ENCODE measurements around the gene ZNF792. TPM values are rescaled to one million over a fixed set of nuclear protein-coding genes. Genes with fewer than 3 reads are reported as not detected.

The ZNF792 gene
- total and polyA plus RNA-seq, 2 of the 4 experiments (the other 2 are of a cell fraction) = 1.5 to 4.8 TPM

- TF ChIP-seq CTCF (conservative IDR thresholded peaks at IDR 0.05; ENCODE audit: low read depth, low read length) (no peak), ELK1 (IDR thresholded peaks at IDR 0.05; ENCODE audit: borderline replicate concordance, low read depth, low read length) (no peak), CEBPB (IDR thresholded peaks at IDR 0.05; ENCODE audit: low read depth, low read length) (peak; percentile 84), FOS (IDR thresholded peaks at IDR 0.05; ENCODE audit: low read depth, low read length) (peak; percentile 43; the same call in 1 of the 2 replicates), NFE2L2 (IDR thresholded peaks at IDR 0.05; ENCODE audit: low read depth, low read length) (no peak)
- dilution Hi-C loops (cut with HindIII; ENCODE audit: low sequenced_read_pairs, unreplicated experiment) = no loop called here
- Histone ChIP-seq H3K79me1 (ENCODE audit: low read depth in 1 of 2, low read length in 2 of 2) (peaks cover 22 to 77% of the 10 kb centered on the region in 2 experiments), H3K36me3 (ENCODE audit: control insufficient read depth, insufficient read depth, low read length) (peaks cover 38% of the 10 kb centered on the region), H2BK5ac (ENCODE audit: low read depth, low read length, poor library complexity, severe bottlenecking) (peak overlapping the region; percentile 79), H3K9me3 (ENCODE audit: control insufficient read depth, insufficient read depth, low read length) (no peaks in the 10 kb centered on the region), H3K4ac (ENCODE audit: low read depth, low read length) (peak overlapping the region; percentile 74), H3K27me3 (ENCODE audit: control insufficient read depth, insufficient read depth, low read length) (no peaks in the 10 kb centered on the region), H3K4me1 (ENCODE audit: control insufficient read depth, insufficient read depth, low read length) (peaks cover 18% of the 10 kb centered on the region), H3K23ac (ENCODE audit: low read depth, low read length) (peak overlapping the region; percentile 48; the same call in 1 of the 2 replicates), H3K9me1 (ENCODE audit: insufficient read depth, low read length) (peaks cover 23% of the 10 kb centered on the region), H3K4me3 (ENCODE audit: insufficient read depth, low read depth, low read length) (no peak overlapping the region), H4K20me1 (ENCODE audit: insufficient read depth, low read length) (peaks cover 56% of the 10 kb centered on the region), H3K14ac (replicated peaks; ENCODE audit: low read depth, low read length) (peak overlapping the region; percentile 16), H2BK15ac (ENCODE audit: low read depth, low read length) (no peak overlapping the region), H2AK5ac (ENCODE audit: low read depth, low read length) (peak overlapping the region; percentile 85), H2AFZ (replicated peaks; ENCODE audit: low read length, poor library complexity) (no peak overlapping the region), H2BK20ac (ENCODE audit: low read depth, low read length) (peak overlapping the region; percentile 38; the same call in 1 of the 2 replicates), H4K91ac (ENCODE audit: insufficient read depth, low read depth, low read length) (peak overlapping the region; percentile 36), H3K27ac (ENCODE audit: insufficient read depth, low read length) (peak overlapping the region; percentile 48), H2AK9ac (replicated peaks; ENCODE audit: low read depth, low read length, poor library complexity) (peak overlapping the region; percentile 83), H4K5ac (ENCODE audit: low read depth, low read length) (peak overlapping the region; percentile 39; the same call in 1 of the 2 replicates), H3K4me2 (ENCODE audit: low read depth, low read length) (peak overlapping the region; percentile 1; the same call in 1 of the 2 replicates), H4K8ac (ENCODE audit: low read depth in 2 of 2, low read length in 2 of 2) (peak overlapping the region; percentile 2 to 55; a peak in 2 of 4 replicates), H3K9ac (ENCODE audit: low read depth, low read length) (no peak overlapping the region), H2BK120ac (ENCODE audit: low read depth, low read length) (peak overlapping the region; percentile 24), H3K18ac (ENCODE audit: low read depth, low read length) (peak overlapping the region; percentile 0; the same call in 1 of the 2 replicates), H3K56ac (ENCODE audit: extremely low read depth, insufficient read depth, low read length) (no peak overlapping the region)
- ChIA-PET POLR2A (ENCODE audit: unreplicated experiment) (no interaction called here), CTCF (no interaction called here)
- 80% methylated on average over 7 of the region's 15 CpGs; no CpG with 5 or more reads in 1 of the 2 experiments for WGBS, 2 experiments (ENCODE audit: extremely low coverage in 2 of 2, insufficient read length in 1 of 2)
- in situ Hi-C loops (cut with MboI; ENCODE audit: low sequenced_read_pairs) = no loop called here
- ATAC-seq (ENCODE audit: low read depth) = peak; percentile 74
- DNase-seq = peak; percentile 77
- intact Hi-C loops (cut with micrococcal nuclease) = no loop called here
- BruUV-seq (replicated peaks) = no TSS peak
Measured at GRCh38 chr19:35006342-35006998, 42.4 kb upstream of the ZNF792 start.

Measured in IMR-90 (cell line).